Karpas-422 (cell line): ENCODE data around the gene ORAI2. TPM values are rescaled to one million over a fixed set of nuclear protein-coding genes. Genes with fewer than 3 reads are reported as not detected.
"Not testable (repeated sequence)": the region's sequence is repeated elsewhere in the genome, so short reads cannot be mapped to it uniquely, and the experiment has no call there.

Experiments
- DNase-seq: peaks from one replicate; pipeline ENCODE4 v3.0.0-alpha.2; 2015
- H2AFZ ChIP-seq: fragments of 200-600 bp; sonication (generic); 2 replicates; pipeline ENCODE4 v1.6.1; 2014; ENCODE audit warnings: antibody characterized with exemption, low read length, mixed read lengths
- H3K27ac ChIP-seq: fragments of 200-600 bp; sonication (generic); 2 replicates; pipeline ENCODE4 v1.5.1; 2014; ENCODE audit warnings: mild to moderate bottlenecking, low read length, moderate library complexity
- H3K27me3 ChIP-seq: fragments of 200-600 bp; sonication (generic); 2 replicates; pipeline ENCODE4 v1.6.1; 2014; ENCODE audit warnings: low read length, mixed read lengths
- H3K36me3 ChIP-seq: fragments of 200-600 bp; sonication (generic); 2 replicates; pipeline ENCODE4 v1.6.1; 2014; ENCODE audit warnings: low read length, mixed read lengths; ENCODE audit not compliant: insufficient read depth
- H3K4me1 ChIP-seq: fragments of 200-600 bp; sonication (generic); 2 replicates; pipeline ENCODE4 v1.6.1; 2014; ENCODE audit warnings: mild to moderate bottlenecking, low read length, mixed read lengths
- H3K4me2 ChIP-seq: fragments of 200-600 bp; sonication (generic); 2 replicates; pipeline ENCODE4 v1.6.1; 2014; ENCODE audit warnings: low read length, low read depth, mild to moderate bottlenecking; ENCODE audit not compliant: poor library complexity, severe bottlenecking
- H3K4me3 ChIP-seq: fragments of 200-600 bp; sonication (generic); 2 replicates; pipeline ENCODE4 v1.5.1; 2014; ENCODE audit warnings: mild to moderate bottlenecking, antibody characterized with exemption, low read length, mixed read lengths
- H3K79me2 ChIP-seq: fragments of 200-600 bp; sonication (generic); 2 replicates; pipeline ENCODE4 v1.6.1; 2014; ENCODE audit warnings: mild to moderate bottlenecking, low read length, mixed read lengths
- H3K9ac ChIP-seq: fragments of 200-600 bp; sonication (generic); 2 replicates; pipeline ENCODE4 v1.6.0; 2014; ENCODE audit warnings: low read length
- H3K9me2 ChIP-seq: fragments of 200-600 bp; sonication (generic), shearing (Covaris generic); replicated peaks from 2 replicates; pipeline ENCODE4 v1.6.0; 2014; ENCODE audit warnings: mild to moderate bottlenecking, low read length, moderate library complexity; ENCODE audit not compliant: insufficient read depth
- H3K9me3 ChIP-seq: fragments of 300-700, 200-600 bp; sonication (generic); 2 replicates; pipeline ENCODE4 v1.6.1; 2014; ENCODE audit warnings: low read length, mixed read lengths
- H4K20me1 ChIP-seq: fragments of 200-600 bp; sonication (generic); 2 replicates; pipeline ENCODE4 v1.6.1; 2014; ENCODE audit warnings: mild to moderate bottlenecking, antibody characterized with exemption, low read length, low read depth; ENCODE audit not compliant: insufficient read depth
- total RNA-seq: library from RNA; depleted of rRNA; stranded (reverse); fragments of >200 nt; shearing (Covaris generic); gene quantifications from 2 replicates; pipeline ENCODE4 v1.2.3, GENCODE V29; 2014; ENCODE audit warnings: low replicate concordance

ORAI2 gene
- total RNA-seq, 1 experiment from 2014 or later, result 2.8 TPM

- not testable (repeated sequence) for H3K4me3 ChIP-seq, DNase-seq, H3K9me2 ChIP-seq, H3K27ac ChIP-seq, H3K9me3 ChIP-seq, H3K4me2 ChIP-seq, H3K9ac ChIP-seq, H4K20me1 ChIP-seq, H3K4me1 ChIP-seq, H2AFZ ChIP-seq, H3K27me3 ChIP-seq
- peaks cover 45% of the 10 kb centered on the region for H3K79me2 ChIP-seq
- peaks cover 77% of the 10 kb centered on the region for H3K36me3 ChIP-seq
Observed at GRCh38 chr7:102408530-102408929, 24.8 kb upstream of the ORAI2 start.

GRCh38 chr7:102409340-102409739 lies 24.0 kb upstream of the ORAI2 start:
- no peak for DNase-seq
- no peaks in the 10 kb centered on the region for H3K4me1 ChIP-seq
- no peak overlapping the region for H3K9ac ChIP-seq
- H2AFZ ChIP-seq, result no peak overlapping the region
- H3K4me2 ChIP-seq, result no peak overlapping the region
- H3K27ac ChIP-seq, result no peak overlapping the region
- H3K9me2 ChIP-seq, result no peaks in the 10 kb centered on the region
- peaks cover 71% of the 10 kb centered on the region for H3K36me3 ChIP-seq
- no peaks in the 10 kb centered on the region for H3K9me3 ChIP-seq
- no peak overlapping the region for H3K4me3 ChIP-seq
- no peaks in the 10 kb centered on the region for H3K27me3 ChIP-seq
- H4K20me1 ChIP-seq, result 0 out of 2 replicates have a peak, but pooled peaks cover 5% of the 10 kb centered on the region
- H3K79me2 ChIP-seq, result peaks cover 41% of the 10 kb centered on the region

DNA sequence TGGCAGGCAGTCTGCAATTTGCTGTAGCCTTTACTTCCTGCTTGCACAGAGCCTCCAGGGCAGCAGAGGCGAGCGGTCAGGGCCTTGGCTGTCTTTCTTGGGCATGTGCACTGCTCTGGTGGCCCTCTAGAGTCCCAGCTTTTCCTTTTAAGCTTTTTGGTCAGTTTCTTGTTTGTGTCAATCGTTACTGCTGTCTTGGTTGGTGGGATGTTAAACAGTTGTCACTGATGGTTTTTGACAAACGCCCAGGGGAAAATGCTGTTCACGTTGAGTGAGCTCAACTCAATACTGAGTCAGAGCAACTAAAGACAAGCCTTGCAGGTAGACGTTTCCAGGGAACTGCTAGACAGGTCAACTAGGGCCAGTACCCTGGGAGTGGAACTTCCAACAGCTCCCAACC lies 23.3 kb upstream of the ORAI2 start:
- Histone ChIP-seq H3K36me3 (peaks cover 65% of the 10 kb centered on the region), H3K27ac (no peak overlapping the region), H3K9me3 (no peaks in the 10 kb centered on the region), H3K9ac (no peak overlapping the region), H3K4me2 (no peak overlapping the region), H4K20me1 (0 out of 2 replicates have a peak, but pooled peaks cover 5% of the 10 kb centered on the region), H3K4me1 (no peaks in the 10 kb centered on the region), H3K27me3 (no peaks in the 10 kb centered on the region), H3K4me3 (no peak overlapping the region), H2AFZ (no peak overlapping the region), H3K79me2 (peaks cover 40% of the 10 kb centered on the region), H3K9me2 (no peaks in the 10 kb centered on the region)
- no peak for DNase-seq

GRCh38 chr7:102410918-102411317 lies 22.5 kb upstream of the ORAI2 start:
- H3K9me2 ChIP-seq, result no peaks in the 10 kb centered on the region
- H3K27ac ChIP-seq, result no peak overlapping the region
- no peaks in the 10 kb centered on the region for H3K27me3 ChIP-seq
- DNase-seq, result no peak
- H4K20me1 ChIP-seq, result 0 out of 2 replicates have a peak, but pooled peaks cover 5% of the 10 kb centered on the region
- H3K36me3 ChIP-seq, result peaks cover 57% of the 10 kb centered on the region
- H2AFZ ChIP-seq, result no peak overlapping the region
- no peak overlapping the region for H3K4me3 ChIP-seq
- H3K4me1 ChIP-seq, result no peaks in the 10 kb centered on the region
- no peak overlapping the region for H3K9ac ChIP-seq
- no peak overlapping the region for H3K4me2 ChIP-seq
- H3K79me2 ChIP-seq, result peaks cover 35% of the 10 kb centered on the region
- no peaks in the 10 kb centered on the region for H3K9me3 ChIP-seq

DNA sequence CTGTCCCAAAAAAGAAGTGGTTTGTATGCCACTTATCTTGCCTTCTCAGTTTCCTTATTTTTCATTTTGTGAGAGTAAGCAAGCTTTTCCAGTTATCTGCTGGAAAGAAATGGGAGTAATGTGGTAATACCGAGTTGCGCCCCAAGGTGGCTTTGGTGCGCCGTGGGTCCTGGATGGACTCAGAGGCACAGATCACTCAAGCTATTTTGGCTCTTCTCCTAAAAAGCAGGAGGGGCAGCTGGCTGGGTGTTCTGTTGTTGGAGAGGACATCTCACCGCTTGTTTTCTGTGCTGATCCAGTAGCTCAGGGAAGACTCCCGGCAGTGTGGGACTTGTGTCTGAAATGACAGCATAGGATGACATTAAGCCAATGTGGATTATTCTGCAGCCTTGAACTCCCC lies 20.8 kb upstream of the ORAI2 start:
- H3K9ac ChIP-seq, result no peak overlapping the region
- H3K4me3 ChIP-seq, result no peak overlapping the region
- no peaks in the 10 kb centered on the region for H3K9me3 ChIP-seq
- H3K27ac ChIP-seq, result no peak overlapping the region
- DNase-seq, result no peak
- no peaks in the 10 kb centered on the region for H3K4me1 ChIP-seq
- no peaks in the 10 kb centered on the region for H3K9me2 ChIP-seq
- no peak overlapping the region for H2AFZ ChIP-seq
- H3K79me2 ChIP-seq, result peaks cover 26% of the 10 kb centered on the region
- H4K20me1 ChIP-seq, result peaks cover 5% of the 10 kb centered on the region; the same call in 1 of the 2 replicates
- H3K4me2 ChIP-seq, result no peak overlapping the region
- peaks cover 41% of the 10 kb centered on the region for H3K36me3 ChIP-seq
- no peaks in the 10 kb centered on the region for H3K27me3 ChIP-seq

- peaks cover 20% of the 10 kb centered on the region for H3K79me2 ChIP-seq
- no peak overlapping the region for H3K4me2 ChIP-seq
- no peak for DNase-seq
- H2AFZ ChIP-seq, result no peak overlapping the region
- H4K20me1 ChIP-seq, result peaks cover 5% of the 10 kb centered on the region; the same call in 1 of the 2 replicates
- no peak overlapping the region for H3K4me3 ChIP-seq
- no peaks in the 10 kb centered on the region for H3K27me3 ChIP-seq
- H3K9me2 ChIP-seq, result no peaks in the 10 kb centered on the region
- H3K36me3 ChIP-seq, result peaks cover 36% of the 10 kb centered on the region
- no peak overlapping the region for H3K9ac ChIP-seq
- H3K4me1 ChIP-seq, result no peaks in the 10 kb centered on the region
- H3K9me3 ChIP-seq, result no peaks in the 10 kb centered on the region
- no peak overlapping the region for H3K27ac ChIP-seq
Observed at GRCh38 chr7:102413091-102413490, 20.3 kb upstream of the ORAI2 start.

DNA sequence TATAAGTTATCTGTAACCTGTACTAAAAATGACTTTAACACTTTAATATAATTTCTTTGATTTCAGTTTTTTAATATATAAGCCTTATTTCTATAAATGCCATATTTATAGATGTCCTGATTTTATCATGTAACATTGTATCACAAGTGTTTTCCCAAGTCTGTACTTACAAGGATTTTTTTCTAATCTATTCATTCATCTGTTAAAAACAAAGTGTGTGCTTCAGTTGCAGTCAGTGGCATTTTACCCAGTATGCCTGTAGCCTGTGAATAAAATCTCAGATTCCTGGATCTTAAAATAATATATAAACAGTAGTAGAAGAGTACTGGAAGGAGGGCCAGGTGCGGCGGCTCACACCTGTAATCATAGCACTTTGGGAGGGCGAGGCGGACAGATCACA lies 19.8 kb upstream of the ORAI2 start:
- H3K36me3 ChIP-seq, result peaks cover 36% of the 10 kb centered on the region
- no peak overlapping the region for H3K4me2 ChIP-seq
- DNase-seq, result no peak
- H3K9me3 ChIP-seq, result no peaks in the 10 kb centered on the region
- no peak overlapping the region for H2AFZ ChIP-seq
- no peaks in the 10 kb centered on the region for H3K4me1 ChIP-seq
- no peak overlapping the region for H3K9ac ChIP-seq
- no peaks in the 10 kb centered on the region for H3K9me2 ChIP-seq
- no peaks in the 10 kb centered on the region for H3K27me3 ChIP-seq
- H3K79me2 ChIP-seq, result peaks cover 17% of the 10 kb centered on the region
- no peak overlapping the region for H3K27ac ChIP-seq
- H4K20me1 ChIP-seq, result peaks cover 5% of the 10 kb centered on the region; the same call in 1 of the 2 replicates
- no peak overlapping the region for H3K4me3 ChIP-seq

GRCh38 chr7:102415685-102416225 lies 17.6 kb upstream of the ORAI2 start:
- Histone ChIP-seq H3K9ac (no peak overlapping the region), H3K27ac (no peak overlapping the region), H4K20me1 (peaks cover 5% of the 10 kb centered on the region; the same call in 1 of the 2 replicates), H3K4me3 (no peak overlapping the region), H3K27me3 (no peaks in the 10 kb centered on the region), H3K79me2 (peaks cover 9% of the 10 kb centered on the region), H3K4me1 (no peaks in the 10 kb centered on the region), H3K4me2 (no peak overlapping the region), H3K9me3 (no peaks in the 10 kb centered on the region), H3K9me2 (no peaks in the 10 kb centered on the region), H3K36me3 (peaks cover 23% of the 10 kb centered on the region; the same call in 1 of the 2 replicates), H2AFZ (no peak overlapping the region)
- DNase-seq, result no peak
